HG03575 (cell line): ENCODE measurements around the gene UBE2G2.

ENCODE experiments used
- ATAC-seq: cut with Tn5 transposase; IDR thresholded peaks from one replicate; pipeline ENCODE4 v1.9.1; 2021; ENCODE audit not compliant: unreplicated experiment, insufficient number of reproducible peaks, low FRiP score; ENCODE audit errors: extremely low read depth

Gene UBE2G2

DNA sequence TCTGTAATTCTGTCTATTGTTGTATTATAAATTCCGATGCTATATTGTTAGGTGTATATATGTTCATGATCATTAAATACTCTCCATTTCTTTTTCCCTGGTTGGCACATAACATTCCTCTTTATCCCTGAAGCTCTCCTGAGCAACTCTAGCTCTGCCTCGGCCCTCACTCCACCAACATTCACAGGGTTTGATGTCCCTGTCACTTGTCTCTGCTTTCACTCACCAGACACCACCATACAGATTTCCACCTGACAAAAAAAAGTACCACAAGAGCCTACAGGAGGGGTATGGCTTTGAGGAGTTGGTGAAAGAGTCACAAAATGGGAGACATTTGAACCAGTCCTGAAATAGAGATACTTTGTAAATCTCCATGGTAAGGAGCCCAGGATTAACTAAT lies 81.5 kb downstream of the UBE2G2 start:
- ATAC-seq = no peak
